Epithelial cell of esophagus (primary cell): ENCODE data around the gene ADARB2.

Source experiments
- DNase-seq: peaks from one replicate; pipeline ENCODE4 v3.0.0; 2010; ENCODE audit warnings: low read depth
- H3K4me3 ChIP-seq: 2 replicates; pipeline ENCODE4 v1.5.1; 2011; ENCODE audit warnings: mild to moderate bottlenecking, low read length, control low read depth
- TF ChIP-seq, protein P1 (sequence below): IDR thresholded peaks from 2 replicates; pipeline ENCODE4 v1.5.1; 2011; ENCODE audit warnings: low read depth, mild to moderate bottlenecking, low read length, control low read depth, inconsistent platforms; ENCODE audit not compliant: insufficient read depth; ENCODE audit errors: missing control alignments

Gene ADARB2

DNA sequence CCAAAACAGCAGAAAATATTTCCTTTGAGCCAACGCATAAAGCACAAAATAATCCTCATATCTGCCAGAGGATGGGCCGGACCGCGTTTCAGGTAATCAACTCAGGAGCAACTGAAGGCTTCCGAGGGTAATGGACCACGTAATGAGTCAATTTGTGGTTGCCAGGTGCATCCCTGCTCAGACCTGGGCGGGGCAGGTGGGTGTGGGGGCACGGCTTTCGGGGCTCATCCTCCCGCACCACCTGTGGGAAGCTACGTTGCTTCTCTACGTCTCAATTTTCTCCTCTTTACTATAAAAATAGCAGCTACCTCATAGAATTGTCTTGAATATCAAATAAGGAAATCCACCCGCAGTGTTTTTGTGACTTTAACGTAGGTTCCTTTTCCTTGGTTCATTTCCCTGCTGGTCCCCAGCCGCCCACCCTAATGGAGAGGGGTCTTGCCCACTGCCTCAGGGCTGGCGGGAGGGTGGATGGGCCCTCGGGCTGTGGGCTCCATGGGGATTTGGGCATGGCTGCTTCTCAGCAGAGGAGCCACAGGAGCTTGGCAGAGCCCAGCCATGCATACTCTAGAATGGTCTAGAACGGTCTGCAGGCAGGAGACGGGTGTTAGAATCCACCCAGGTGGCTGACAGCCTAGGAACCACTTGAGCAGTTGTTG is 324.7 kb downstream of the ADARB2 start:
- TF ChIP-seq, protein P1, sequence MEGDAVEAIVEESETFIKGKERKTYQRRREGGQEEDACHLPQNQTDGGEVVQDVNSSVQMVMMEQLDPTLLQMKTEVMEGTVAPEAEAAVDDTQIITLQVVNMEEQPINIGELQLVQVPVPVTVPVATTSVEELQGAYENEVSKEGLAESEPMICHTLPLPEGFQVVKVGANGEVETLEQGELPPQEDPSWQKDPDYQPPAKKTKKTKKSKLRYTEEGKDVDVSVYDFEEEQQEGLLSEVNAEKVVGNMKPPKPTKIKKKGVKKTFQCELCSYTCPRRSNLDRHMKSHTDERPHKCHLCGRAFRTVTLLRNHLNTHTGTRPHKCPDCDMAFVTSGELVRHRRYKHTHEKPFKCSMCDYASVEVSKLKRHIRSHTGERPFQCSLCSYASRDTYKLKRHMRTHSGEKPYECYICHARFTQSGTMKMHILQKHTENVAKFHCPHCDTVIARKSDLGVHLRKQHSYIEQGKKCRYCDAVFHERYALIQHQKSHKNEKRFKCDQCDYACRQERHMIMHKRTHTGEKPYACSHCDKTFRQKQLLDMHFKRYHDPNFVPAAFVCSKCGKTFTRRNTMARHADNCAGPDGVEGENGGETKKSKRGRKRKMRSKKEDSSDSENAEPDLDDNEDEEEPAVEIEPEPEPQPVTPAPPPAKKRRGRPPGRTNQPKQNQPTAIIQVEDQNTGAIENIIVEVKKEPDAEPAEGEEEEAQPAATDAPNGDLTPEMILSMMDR: no peak
- H3K4me3 ChIP-seq: no peak overlapping the region
- DNase-seq: no peak

- TF ChIP-seq, protein P1: no peak
- no peak for DNase-seq
- no peak overlapping the region for H3K4me3 ChIP-seq
These were observed 325.4 kb downstream of the ADARB2 start for GRCh38 chr10:1411956-1412355.

GRCh38 chr10:1411451-1411850 is 325.9 kb downstream of the ADARB2 start:
- H3K4me3 ChIP-seq: no peak overlapping the region
- DNase-seq: no peak
- TF ChIP-seq, protein P1: no peak

- H3K4me3 ChIP-seq: no peak overlapping the region
- TF ChIP-seq, protein P1: no peak
- DNase-seq: no peak
These were observed 326.6 kb downstream of the ADARB2 start for GRCh38 chr10:1410469-1411395.

DNA sequence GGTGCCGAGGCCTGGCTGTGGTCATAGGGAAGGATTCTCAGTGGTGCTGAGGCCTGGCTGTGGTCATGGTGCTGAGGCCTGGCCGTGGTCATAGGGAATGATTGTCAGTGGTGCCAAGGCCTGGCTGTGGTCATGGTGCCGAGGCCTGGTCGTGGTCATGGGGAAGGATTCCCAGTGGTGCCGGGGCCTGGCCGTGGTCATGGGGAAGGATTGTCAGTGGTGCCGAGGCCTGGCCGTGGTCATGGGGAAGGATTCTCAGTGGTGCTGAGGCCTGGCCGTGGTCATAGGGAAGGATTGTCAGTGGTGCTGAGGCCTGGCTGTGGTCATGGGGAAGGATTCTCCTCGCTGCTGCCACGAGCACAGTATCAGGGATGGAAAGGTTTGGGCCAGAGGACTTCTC is 327.3 kb downstream of the ADARB2 start:
- no peak for DNase-seq
- TF ChIP-seq, protein P1: no peak
- no peak overlapping the region for H3K4me3 ChIP-seq

- DNase-seq: no peak
- TF ChIP-seq, protein P1: no peak
- H3K4me3 ChIP-seq: no peak overlapping the region
These were observed 327.9 kb downstream of the ADARB2 start for GRCh38 chr10:1409392-1409791.
